IPS-18c (cell line): ENCODE results near the gene ITFG2.
"Not testable (repeated sequence)": the region's sequence is repeated elsewhere in the genome, so short reads cannot be mapped to it uniquely, and the experiment has no call there.

Experiments used
- H3K4me3 ChIP-seq: 2 replicates; pipeline ENCODE4 v1.7.0; 2013; ENCODE audit warnings: low read depth, mild to moderate bottlenecking, low read length, moderate library complexity; ENCODE audit not compliant: insufficient read depth
- H3K9me3 ChIP-seq: one replicate; pipeline ENCODE4 v1.6.1; 2013; ENCODE audit warnings: mild to moderate bottlenecking, low read length, moderate library complexity; ENCODE audit not compliant: control insufficient read depth, insufficient read depth

ITFG2 gene

DNA sequence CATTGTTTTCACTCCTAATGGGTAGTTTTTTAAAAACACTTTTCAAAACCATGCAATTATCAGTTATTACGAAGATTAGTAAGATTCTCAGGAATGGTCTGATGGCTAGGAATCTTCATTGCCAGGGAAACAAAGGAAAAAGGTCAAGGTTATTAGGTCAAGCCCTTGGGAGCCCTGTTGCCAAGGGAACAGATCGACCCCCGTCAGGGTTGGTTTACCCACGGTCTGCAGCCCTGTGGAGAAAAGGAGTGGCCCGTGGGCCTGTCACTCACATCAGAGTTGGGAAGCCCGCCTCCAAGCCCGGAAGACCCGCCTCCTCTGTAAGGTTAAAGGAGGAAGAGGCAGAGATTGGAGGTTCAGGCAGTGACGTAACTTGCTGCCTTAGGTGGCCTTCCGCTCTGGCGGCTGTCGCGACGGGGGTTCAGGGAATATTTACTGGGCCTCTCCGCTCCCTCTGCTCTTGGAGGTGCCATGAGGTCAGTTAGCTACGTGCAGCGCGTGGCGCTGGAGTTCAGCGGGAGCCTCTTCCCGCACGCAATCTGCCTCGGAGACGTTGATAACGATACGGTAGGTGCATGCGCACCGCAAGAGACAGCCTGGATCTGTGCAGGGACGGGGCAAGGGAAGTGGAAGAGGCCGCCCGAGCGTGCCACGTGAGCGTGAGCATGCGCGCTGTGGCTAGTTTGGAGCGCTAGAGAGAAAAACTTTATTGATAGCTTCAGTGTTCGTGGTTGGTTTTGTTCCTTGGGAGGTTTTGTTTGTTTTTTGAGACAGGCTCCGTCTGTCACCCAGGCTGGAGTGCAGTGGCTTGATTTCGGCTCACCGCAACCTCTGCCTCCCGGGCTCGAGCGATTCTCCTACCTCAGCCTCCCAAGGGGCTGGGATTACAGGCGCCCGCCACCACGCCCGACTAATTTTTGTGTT, at the start of gene ITFG2:
TSS of gene ITFG2 (plus strand) at position 379 of the 924 bp plus-strand sequence. CDS start at position 472, 93 bp downstream.
- H3K9me3 ChIP-seq, result no peaks in the 10 kb centered on the region
- peak within 1 kb of the TSS; percentile 86 for H3K4me3 ChIP-seq

DNA sequence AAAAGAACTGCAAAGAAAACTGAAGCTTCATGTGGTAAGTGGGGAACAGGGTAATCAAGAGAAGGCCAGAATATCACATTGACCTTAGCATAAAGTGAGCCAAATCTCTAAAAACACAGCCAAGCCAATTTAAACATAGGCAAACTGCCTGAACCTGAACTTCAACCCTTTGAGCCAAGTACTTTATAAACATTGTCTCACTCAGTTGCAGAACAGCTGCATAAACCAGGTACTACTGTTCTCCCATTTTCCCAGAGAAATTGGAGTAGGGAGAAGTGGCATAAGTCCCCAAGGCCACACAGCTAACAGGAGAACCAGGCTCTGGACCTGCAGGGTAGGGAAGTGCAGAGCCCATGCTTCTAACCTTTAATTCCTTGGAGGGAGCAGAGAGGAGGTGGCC, 48.1 kb upstream of the ITFG2 start:
- Histone ChIP-seq H3K4me3 (no peak overlapping the region), H3K9me3 (no peaks in the 10 kb centered on the region)

DNA sequence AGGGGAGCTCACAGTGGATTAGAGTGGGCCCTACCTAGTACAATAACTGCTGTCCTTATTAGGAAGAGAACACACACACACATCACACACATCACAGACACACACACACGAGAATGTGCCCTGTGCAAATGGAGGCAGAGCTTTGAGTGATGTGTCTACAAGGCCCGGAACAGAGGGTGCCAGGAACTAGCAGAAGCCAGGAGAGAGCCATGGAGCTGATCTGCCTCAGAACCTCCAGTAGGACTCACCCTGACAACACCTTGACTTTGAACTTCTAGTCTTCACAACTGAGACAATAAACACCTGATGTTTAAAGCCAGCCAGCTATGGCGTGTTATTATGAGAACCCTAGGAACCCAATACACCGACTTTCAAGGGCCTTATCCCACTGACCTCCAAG, 47.4 kb upstream of the ITFG2 start:
- H3K9me3 ChIP-seq, result no peaks in the 10 kb centered on the region

DNA sequence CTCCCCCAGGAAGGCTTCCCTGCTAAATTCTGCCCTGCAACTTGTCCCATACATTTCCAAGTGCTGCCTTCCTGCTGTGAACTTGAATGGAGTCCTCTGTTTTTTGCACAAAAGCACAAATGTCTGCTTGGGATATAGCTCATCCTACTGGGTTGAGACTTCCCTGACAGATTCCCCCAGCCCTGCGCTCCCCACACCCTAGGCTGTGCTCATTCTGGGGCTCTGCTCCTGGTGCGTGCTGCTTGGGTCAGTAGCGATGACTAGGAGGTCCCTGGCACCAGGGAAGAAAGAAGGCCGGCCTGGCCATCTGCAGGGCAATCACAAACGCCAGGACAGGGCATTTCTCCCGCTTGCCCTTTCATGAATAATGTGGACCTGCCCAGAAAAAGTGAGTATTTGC, 46.9 kb upstream of the ITFG2 start:
- no peak overlapping the region for H3K4me3 ChIP-seq
- no peaks in the 10 kb centered on the region for H3K9me3 ChIP-seq

More for the DNA sequence above, 47.4 kb upstream of the ITFG2 start:
- H3K4me3 ChIP-seq, result no peak overlapping the region

DNA sequence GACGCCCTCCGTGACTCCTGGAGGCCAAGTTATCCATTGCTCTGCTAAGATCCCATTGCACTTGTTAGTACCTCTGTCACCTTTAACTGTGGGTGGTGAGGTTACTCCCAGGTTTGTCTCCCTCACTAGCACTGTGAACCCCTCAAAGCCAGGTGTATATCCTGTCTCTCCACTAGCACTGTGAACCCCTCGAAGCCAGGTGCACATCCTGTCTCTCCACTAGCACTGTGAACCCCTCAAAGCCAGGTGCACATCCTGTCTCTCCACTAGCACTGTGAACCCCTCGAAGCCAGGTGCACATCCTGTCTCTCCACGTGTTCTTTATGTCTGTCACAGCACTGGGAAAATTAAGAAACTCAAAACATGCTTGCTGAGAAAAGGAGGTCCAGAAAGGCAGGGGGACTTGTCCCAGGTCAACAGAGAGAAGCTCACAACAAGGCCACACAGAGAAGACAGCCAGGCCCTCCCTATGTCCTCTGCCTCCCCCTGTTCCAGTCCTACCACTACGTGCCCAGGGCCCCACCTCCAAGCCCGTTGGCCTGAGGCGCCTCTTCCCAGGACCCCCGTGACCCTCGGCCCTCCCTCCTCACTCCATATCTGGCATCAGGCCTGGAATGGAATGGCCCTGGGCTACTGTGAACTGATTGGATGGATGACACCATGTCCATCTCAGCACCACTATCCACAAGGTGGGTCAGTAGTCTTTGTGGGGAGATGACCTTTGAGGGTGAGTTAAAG, 44.1 kb upstream of the ITFG2 start:
- Histone ChIP-seq H3K4me3 (no peak overlapping the region), H3K9me3 (no peaks in the 10 kb centered on the region)

DNA sequence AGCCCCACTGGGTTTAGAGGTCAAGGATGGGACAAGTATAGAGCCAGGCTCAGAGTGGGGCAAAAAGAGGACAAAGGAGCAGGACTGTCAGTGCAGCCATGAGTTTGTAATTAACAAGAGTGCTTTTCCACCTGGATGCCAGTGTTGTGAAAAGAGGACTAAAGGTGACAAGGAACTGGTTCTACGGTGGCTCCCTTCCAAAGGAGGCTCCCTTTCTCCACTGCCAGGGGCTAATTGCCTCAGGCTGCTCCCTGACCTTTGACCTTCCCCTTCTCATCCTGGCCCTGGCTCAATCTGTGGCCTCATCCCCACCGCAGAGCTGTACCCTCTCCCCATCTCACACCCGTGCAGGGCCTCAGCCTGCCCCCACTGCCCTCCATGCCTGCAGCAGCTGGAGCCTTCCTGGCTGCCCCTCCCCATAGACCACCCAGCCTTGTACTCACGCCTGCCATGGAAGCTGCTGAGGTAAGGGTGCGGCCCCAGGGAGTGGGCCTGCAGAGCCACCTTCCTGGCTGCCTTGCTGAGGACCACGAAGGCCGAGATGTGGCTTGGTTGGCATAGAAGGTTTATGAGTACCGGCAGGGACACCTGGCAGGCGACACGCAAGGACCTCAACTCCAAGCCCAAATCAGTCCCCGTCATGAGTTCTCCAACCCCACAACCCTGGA, 42.5 kb upstream of the ITFG2 start:
- no peak overlapping the region for H3K4me3 ChIP-seq
- no peaks in the 10 kb centered on the region for H3K9me3 ChIP-seq

DNA sequence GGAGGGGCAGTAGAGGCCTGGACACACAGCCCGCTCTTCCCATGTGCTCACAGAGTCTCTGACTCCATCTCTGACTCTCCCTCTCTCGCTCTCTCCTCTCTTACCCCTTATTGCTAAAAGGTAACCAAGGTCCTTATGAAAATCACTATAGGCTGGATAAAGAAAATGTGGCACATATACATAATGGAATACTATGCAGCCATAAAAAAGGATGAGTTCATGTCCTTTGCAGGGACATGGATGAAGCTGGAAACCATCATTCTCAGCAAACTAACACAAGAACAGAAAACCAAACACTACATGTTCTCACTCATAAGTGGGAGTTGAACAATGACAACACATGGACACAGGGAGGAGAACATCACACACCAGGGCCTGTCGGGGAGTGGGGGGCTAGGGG, 41.9 kb upstream of the ITFG2 start:
- H3K4me3 ChIP-seq, result not testable (repeated sequence)

DNA sequence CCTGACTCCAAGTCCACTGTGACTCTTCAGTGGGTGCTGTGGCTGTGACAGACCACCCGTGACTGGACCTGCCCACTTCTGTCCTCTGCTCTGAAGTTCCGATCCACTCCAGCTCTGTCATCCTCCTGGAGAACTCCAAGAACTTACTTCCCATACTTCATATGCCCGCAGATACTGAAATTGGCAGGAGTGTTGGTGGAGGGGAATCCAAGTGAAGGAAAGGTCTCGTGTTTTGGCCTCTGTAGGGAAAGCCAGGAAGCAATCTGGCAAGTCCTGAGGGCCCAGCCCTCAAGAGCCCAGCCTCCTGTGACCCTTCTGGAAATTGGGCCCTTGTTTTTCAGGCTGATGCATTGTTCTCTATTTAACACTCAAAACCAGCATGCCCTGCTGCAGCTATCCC, 40.1 kb upstream of the ITFG2 start:
- H3K4me3 ChIP-seq, result no peak overlapping the region

More for the DNA sequence above, 41.9 kb upstream of the ITFG2 start:
- not testable (repeated sequence) for H3K9me3 ChIP-seq

DNA sequence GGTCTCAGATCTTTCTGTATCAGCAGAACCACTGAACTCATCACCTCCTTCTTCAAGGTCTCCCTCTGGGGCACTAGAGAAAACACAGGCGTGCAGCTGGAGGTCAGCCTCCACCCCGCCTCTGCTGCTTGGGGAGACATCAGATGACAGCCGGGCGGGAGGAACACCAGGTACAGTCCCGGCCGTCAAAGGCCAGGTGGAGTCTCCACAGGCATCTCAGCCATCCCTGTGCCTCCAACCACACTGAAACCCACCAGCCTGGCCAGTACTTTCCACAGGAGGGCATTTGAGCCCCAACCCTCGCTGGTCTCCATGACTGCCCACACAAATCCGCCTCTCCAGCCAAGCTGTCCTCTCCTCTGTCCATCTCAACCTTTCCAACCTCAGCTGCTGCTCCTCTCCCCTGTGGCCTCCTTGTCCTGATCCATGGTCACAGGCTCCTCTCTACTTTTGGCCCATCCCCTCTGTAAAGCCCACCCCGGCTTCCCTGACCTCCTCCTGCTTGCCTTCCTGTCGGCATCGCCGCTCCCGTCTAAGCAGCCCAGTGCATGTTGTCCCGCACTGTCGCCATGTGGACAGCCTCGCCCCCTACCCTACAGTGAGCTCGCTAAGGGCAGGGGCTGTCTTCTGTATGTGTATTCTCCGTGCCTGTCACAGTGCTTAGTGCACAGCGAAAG, 39.1 kb upstream of the ITFG2 start:
- no peak overlapping the region for H3K4me3 ChIP-seq
- no peaks in the 10 kb centered on the region for H3K9me3 ChIP-seq

More for the DNA sequence above, 40.1 kb upstream of the ITFG2 start:
- no peaks in the 10 kb centered on the region for H3K9me3 ChIP-seq

DNA sequence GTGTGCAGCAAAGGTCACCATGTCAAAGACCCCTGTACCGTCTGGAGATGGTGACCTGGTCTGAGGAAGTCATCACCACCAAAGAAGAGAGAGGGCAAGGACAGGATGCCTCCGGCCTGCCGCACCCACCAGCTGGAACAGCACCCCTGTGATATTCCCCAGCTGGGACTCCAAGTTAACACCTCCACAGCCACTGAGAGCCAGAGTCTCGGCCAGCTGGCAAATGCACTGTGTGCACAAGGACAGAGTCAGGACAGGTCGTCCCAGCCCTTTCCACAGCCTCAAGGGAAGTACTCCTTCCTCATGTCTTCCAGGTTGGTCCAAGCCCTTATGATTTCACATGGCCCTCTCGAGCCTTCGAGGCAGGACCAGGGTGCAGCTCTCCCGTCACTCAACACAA, 37.0 kb upstream of the ITFG2 start:
- no peaks in the 10 kb centered on the region for H3K9me3 ChIP-seq

DNA sequence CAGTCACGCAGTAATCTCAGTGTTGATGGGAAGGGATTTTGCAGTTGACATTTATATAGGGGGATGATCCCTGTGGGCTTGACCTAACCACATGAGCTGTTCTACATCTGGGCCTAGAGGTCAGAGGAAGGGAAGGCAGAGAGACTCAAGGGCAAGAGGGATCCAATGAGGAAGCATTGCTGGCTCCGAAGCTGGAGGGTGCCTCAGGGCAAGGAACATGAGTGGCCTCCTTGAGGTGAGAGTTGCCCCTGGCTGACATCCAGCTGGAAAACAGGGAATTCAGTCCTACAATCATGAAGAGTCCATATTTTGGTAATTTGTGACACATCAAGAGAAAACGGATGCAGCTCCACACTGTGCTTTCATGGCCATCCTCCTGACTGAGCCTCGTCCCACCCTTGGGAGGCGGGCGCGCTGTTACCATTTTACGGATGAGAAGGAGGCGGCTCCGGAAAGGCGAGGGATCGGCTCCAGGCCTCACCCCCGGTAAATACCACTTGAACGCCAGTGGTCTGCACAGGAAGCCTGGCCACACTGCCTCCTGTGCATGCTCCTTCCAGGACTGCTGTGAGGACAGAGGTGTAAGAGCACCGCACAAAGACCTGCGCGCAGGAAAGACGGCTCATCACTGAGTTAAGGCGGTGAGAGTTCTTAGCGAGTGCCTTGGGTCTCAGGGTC, 36.2 kb upstream of the ITFG2 start:
- Histone ChIP-seq H3K4me3 (no peak overlapping the region), H3K9me3 (no peaks in the 10 kb centered on the region)

More for the DNA sequence above, 37.0 kb upstream of the ITFG2 start:
- H3K4me3 ChIP-seq, result no peak overlapping the region

DNA sequence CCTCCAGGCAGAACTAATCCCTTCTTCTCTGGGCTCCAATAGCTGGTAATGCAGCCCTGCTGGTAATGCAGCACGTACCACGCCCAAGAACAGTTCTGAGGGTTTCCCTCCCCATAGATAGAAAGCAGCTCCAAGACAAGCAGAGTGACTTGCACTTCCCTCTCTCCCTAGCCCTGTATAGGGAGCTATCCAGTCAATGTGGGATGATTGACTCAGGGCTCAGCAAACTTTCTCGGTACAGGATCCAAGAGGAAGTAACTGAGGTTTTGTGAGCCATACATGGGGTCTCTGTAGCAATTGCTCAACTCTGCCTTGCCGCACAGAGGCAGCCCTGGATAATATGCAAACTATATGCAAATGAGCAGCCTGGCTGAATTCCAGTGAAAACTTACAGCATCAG, 33.2 kb upstream of the ITFG2 start:
- no peak overlapping the region; the same call in 1 of the 2 replicates for H3K4me3 ChIP-seq
- H3K9me3 ChIP-seq, result no peaks in the 10 kb centered on the region

DNA sequence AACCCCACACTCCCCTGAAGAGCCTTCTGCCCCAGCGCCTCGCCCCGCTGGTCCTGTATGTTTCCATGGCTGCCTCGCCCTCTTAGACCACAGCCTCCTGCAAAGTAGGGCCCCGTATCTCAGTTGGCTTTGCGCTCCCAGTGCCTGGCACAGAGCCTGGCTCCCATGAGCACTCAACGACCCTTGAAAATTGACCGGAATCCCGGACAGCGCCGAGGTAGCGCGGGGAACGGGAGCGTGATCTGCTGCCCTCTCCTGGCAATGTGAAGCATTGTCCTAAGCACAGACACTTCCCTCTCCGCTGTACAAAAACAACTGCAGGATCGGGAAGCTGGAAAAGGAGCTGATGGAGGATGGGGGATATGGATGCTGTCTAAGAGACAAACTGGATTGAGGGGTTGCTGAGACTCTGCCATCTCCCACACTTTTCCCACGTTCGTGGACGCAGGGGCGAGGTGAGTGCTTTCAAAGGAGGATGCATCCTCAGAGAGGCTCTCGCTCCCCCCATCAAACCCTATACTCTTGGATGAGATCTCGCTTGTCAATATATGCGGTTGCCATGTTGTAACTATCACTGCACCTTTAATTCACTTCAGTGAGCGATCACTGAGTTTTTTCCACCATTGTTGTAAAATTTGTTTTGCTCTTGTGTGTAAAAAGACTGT, 28.4 kb upstream of the ITFG2 start:
- H3K9me3 ChIP-seq, result no peaks in the 10 kb centered on the region
- H3K4me3 ChIP-seq, result no peak overlapping the region

DNA sequence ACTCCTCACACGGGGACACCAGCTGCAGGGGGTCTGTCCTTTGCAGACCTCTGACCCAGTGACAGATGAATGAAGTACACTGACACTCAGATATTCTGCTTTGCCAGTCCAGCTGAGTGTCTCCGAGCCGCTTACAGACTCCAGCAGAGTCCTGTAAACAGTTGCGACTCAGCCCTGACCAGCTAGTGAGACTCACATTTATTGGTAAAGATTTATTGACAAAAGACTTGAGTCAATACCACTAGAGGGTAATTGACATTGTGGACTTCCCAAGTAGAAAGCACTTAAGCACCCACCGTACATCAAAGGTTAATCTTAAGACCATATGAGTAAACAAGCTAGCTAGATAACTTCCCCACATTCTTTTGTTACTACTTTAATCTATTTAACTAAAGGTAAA, 27.5 kb upstream of the ITFG2 start:
- H3K9me3 ChIP-seq, result no peaks in the 10 kb centered on the region
- no peak overlapping the region for H3K4me3 ChIP-seq

DNA sequence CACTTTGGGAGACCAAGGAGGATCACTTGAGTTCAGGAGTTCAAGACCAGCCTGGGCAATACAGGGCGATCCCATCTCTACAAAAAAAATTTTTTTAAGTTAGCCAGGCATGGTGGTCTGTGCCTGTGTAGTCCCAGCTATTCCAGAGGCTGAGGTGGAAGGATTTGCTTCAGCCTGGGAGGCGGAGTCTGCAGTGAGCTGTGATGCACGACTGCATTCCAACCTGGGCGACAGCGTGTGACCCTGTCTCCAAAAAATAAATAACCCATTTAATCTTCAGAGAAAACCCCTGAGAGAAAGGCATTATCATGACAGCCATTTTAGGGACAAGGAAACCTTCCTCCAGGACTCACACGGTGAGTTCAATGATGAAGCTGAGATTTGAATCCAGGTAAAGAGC, 21.4 kb upstream of the ITFG2 start:
- no peak overlapping the region for H3K4me3 ChIP-seq

More for the DNA sequence above, 21.4 kb upstream of the ITFG2 start:
- no peaks in the 10 kb centered on the region for H3K9me3 ChIP-seq
